GM18951 (cell line): ENCODE measurements around the gene SETBP1.

Experiments used
- POLR2A ChIP-seq: IDR thresholded peaks from 4 replicates; pipeline ENCODE4 v1.6.1; 2011; ENCODE audit warnings: mild to moderate bottlenecking; ENCODE audit not compliant: insufficient read length, insufficient read depth; ENCODE audit errors: extremely low read depth
- in situ Hi-C: fragments of 300-500 bp; cut with MboI; formaldehyde crosslinking; loops from one replicate; pipeline ENCODE4 v1.12.0; 2022; ENCODE audit warnings: low sequenced_read_pairs, mixed read lengths, inconsistent platforms; ENCODE audit not compliant: unreplicated experiment

SETBP1 gene

DNA sequence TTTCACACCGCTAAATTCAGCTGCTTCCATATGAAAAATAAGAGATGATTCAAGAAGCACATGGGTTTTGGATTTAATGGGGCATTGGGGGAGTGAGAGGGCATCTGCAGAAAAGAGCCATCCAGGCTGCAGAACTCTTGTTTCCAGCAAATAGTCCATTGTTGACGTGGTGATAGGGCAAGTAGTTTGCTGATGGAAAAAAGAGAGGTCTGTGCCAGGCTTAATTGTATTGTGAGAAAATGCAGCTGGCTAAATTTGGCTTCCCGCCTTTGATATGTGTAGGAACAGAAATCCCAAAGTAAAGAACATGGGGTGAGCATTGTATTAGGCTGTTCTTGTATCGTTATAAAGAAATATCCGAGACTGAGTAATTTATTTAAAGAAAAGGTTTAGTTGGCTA lies 199.5 kb downstream of the SETBP1 start:
- no peak for TF ChIP-seq POLR2A
- in situ Hi-C loops: no loop called here

DNA sequence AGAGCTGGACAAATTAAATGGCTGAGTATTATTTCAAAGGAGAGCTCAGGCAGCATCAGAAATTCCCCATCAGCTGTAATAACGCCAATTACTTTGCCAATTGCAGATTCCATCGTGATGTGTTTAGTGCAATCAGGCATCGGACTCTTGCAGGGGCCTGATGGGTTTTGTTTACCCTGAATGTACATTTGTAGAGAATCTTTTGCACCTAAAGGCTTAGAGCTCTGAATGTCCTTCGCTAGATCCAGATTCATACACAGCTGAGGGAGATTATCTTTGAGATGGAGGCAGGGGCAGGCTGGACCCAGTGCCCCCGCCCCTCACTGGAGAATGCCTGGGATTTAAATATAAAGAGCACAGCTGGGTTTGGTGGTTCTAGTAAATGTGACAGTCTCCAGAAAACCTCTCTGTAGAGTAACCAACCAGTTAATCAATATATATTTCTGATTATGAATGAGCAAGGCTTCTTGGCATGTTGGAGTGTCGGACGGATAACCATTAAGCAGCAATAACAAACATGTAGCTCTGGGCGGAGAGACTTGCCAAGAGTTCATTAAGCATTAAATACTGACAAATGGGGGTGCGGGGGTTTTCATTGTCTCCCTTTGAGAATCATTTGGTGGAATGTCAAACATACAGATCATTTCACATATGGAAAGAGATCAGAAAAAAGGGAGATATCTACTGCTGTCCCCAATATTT lies 200.9 kb downstream of the SETBP1 start:
- in situ Hi-C loops: no loop called here
- TF ChIP-seq POLR2A: no peak

DNA sequence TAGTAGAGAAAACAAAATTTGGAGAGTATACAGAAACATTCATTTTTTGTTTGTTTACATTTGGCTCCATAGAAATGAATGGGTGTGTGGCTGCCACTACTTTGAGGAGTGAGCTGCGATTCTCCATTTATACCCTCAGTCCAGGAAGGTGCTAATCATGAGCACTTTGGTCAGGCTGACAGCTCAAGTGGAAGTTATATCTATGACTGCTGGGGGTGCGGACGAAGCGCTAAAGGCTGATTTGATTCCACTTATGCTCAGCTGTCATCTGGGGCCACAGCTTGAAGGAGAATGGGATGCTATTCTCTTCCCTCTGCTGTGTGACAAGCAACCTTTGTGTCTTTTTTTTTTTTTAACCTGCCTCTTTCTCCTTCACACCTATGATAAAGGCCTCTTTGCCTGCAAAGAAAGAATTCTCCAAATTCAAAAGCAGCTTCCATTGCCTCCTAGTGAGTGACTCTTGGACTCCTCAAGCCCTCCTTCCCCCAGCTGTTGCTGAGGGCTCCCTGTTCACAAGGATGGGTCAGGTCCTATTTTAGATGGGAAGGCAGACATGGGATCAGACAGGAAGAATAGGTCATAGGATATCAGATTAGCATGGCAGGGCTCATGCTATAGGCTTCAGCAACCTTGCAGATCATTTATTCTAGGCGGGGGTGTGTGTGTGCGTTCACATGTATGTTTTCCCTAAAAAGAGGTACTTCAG lies 201.6 kb downstream of the SETBP1 start:
- no peak for TF ChIP-seq POLR2A
- in situ Hi-C loops: no loop called here

DNA sequence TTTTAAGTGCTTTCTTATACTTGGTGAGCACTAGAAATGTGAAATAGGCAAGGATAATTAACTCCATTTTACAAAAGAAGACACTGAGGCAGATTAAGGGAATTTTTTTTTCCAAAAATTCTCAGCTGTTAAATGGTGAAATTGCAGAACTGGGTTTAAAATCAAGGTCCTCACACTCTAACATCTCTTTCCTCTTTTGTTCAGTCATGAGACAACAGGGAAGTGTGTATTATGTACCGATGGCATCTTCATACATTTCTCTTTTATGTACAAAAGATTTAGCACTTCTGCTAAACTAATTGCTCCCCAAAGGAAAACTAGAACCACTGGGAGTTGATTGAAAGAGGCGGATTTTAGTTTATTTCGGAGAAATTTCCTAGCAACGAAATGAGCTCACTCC lies 203.0 kb downstream of the SETBP1 start:
- in situ Hi-C loops: no loop called here
- TF ChIP-seq POLR2A: no peak

DNA sequence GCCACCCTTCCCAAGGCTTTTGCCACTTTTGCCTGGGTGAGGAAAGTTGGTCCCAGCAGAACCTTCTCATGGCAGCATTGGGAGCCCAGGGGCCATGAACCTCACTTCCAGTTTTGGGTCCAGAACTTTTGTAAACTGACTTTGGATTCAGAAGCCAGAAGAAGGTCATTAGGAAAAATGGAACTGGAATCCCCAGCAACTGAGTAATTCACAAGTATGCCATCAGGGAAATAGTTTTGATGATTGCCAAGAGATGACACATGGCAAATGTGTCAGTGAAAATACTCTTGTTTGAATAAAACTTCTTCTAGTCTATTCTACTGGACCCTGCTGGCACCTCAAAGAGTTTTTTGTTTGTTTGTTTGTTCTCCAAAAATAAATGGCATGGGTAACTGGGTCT lies 203.7 kb downstream of the SETBP1 start:
- no peak for TF ChIP-seq POLR2A
- in situ Hi-C loops: no loop called here

DNA sequence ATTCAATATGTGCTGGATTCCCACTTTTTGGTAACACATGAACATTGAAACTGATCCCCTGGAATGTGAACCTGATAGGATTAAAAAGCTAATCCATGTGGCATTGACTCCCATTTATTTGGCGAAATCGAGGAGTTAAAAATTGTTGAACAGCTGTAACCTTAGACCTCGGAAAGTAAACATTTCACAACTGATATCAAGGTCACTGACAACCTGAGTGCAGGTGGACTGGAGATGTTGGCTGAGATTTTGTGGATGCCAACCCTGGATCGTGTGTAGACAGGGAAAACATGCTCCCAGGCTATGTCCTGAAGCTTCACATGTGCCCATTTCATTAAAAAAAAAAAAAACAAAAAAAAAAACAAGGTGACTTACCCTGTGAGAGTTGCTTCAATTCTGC lies 204.8 kb downstream of the SETBP1 start:
- in situ Hi-C loops: no loop called here
- no peak for TF ChIP-seq POLR2A

DNA sequence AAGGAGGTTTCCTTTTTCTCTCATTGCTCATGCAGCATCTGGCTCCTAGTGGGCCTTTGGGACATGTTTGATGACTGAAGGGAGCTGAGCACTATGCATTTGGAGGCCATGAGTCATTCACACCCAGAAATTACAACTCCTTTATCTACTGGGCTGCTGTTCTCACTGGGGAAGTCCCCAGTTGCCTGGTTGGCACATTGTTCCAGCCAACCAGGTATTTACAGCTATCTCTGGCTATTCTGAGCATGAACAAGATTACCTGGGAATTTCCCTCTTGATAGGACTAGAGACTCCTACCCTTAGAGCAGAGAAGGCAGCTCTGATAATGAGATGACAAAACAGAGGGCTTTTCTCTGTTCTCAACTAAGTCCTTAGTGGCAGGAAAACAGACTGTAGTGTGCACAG lies 206.5 kb downstream of the SETBP1 start:
- TF ChIP-seq POLR2A: no peak
- in situ Hi-C loops: no loop called here

DNA sequence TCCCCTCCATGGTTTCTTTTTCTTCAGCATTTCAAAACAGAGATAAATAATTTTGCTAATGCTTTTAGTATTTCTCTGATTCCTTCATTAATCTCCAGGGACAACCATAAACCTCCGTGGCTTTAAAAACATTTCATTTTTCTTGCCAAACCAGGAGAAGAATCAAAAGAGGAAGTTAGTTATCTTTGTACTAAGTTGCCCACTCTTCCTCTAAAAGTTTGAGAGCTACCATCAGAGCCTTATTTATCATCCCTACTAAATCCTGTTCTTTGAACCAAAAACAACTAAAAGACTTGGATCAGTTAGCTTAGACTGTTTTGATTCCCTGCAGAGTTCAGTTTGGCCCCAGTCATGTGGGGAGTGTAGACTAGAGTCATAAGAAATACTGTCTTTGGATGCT lies 208.4 kb downstream of the SETBP1 start:
- in situ Hi-C loops: no loop called here
- TF ChIP-seq POLR2A: no peak

DNA sequence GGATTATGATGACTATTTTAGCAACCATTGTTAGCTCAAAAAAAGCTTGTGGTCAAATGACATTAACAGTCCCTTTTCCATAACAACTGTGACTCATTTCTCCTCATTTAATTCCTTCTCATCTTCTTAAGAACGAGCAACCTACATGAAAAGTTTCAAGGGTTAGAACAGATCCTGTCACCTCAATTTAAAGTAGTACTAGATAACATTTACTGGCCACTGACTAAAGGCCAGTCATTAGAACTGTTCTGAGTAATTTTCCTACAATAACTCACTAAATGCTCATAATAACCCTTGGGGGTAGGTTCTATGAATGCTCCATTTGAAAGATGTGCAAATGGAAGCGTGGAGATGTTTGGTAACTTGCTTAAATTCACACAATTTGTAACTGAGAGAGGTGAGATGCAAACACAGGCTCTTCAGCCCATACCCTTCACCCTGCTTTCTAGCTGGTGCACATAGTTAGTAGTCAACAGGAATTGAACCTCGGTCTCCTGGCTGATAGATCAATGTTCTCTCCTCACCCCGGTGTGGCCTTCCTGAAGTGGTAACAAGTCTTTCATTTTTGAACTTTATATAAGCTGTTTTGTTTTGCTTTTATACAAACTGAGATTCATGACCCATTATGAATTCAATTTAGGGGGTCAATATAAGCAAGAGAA lies 212.5 kb downstream of the SETBP1 start:
- in situ Hi-C loops: no loop called here
- no peak for TF ChIP-seq POLR2A

DNA sequence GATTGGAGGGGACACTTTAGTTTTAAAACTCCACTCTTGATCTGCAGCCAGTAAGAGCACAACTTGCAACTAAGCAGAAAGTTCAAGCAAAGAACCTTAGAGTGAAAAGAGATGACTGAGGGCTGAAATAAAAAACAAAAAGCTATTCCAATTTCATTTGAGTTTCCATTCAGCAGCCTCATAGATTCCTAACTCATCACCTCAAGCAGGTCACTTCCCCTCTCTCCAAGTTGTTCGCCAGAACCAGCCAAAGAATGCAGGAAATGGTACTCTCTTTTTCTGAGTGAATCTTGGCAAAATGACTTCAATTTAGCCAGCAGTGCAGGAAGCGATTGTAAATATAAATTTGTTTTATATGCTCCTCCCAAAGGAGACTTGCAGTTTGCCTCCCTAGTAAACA lies 213.3 kb downstream of the SETBP1 start:
- no peak for TF ChIP-seq POLR2A
- in situ Hi-C loops: no loop called here

DNA sequence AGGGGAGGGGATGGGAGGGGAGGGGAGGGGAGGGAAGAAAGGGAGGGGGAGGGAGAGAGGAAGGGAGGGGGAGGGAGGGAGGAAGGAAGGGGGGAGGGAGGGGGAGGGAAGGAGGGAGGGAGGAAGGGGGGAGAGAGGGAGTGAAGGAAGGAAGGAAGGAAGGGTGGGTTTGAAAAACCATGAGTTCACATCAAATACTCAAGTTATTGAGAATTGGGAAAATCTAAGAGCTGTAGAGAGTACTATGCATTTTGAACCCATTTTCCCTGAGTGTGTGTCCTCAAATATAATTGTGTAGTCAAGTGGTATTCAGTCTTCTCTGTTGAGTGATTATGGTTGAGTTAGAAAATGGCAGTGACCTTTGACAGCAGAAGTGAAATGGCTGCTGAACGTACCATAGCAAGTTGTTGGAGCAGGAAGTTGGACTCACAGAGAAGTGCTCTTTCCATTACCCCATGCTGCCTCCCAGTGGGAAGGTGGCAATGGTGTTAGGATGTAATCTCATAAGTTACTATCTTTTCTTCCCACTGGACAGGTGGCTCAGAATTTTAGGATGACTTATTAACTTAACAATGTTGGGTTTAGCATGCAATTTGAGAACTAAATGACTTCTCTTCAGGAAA lies 214.6 kb downstream of the SETBP1 start:
- in situ Hi-C loops: no loop called here
- TF ChIP-seq POLR2A: no peak

DNA sequence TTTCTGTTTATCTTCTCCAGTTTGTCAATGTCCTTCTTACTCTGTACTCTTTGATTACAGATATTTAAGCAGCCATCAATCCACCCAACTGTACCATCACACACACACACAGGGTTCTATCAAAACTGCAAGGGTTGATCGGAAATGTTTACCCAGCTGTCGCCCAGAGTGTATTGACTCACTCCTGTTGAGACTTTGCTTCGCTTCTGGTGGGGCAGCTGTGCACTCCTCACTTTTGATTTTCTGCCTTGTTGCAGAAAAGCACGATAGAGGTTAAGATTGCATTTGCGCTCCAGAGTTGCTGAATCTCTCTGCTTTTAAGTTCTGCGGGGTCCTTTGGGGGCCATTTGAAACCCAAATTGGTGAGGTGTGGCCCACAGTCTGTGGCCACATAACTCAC lies 216.2 kb downstream of the SETBP1 start:
- in situ Hi-C loops: no loop called here

DNA sequence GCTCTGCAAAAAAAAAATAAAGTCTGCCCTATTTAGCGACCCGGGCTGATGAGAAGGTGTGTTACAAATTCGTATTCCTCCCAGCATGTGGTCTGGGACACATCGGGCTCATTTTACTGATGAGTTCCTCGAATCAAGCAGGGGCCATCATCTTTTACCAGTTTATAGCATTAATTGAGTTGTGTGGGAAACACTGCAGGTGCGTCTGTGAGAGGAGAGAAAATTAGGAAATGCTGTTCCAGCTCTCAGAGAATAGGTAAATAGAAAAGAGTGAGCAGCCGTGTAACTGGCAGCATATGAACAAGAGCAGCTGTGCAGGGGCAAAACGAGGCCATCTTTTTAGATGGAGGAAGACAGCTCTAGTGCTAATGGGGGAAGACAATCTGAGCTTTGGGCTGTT lies 216.7 kb downstream of the SETBP1 start:
- in situ Hi-C loops: no loop called here
- no peak for TF ChIP-seq POLR2A

More for the DNA sequence above, 216.2 kb downstream of the SETBP1 start:
- no peak for TF ChIP-seq POLR2A
